DMS53 treated with DMSO at 0.1 percent for 48 hours (cell line): ENCODE data around the gene RCC2.
A peak's percentile ranks its signal among the peaks of the same experiment; 100 is the strongest.
"Not testable (repeated sequence)": the region's sequence is repeated elsewhere in the genome, so short reads cannot be mapped to it uniquely, and the experiment has no call there.

Experiments
- DNase-seq: peaks from one replicate; lab custom pipeline; 2025; ENCODE audit not compliant: unreplicated experiment; lab: John Stamatoyannopoulos, UW

Gene RCC2

GRCh38 chr1:17439250-17440073, at the start of gene RCC2:
Gene RCC2, minus strand, starts transcription at chr1:17439677. Its CDS starts 1,163 bp downstream, at chr1:17438514.
- peak; percentile 80 for DNase-seq

GRCh38 chr1:17486242-17486641, 46.8 kb upstream of the RCC2 start:
- no peak for DNase-seq

- no peak for DNase-seq
Measured at GRCh38 chr1:17485281-17485680, 45.8 kb upstream of the RCC2 start.

GRCh38 chr1:17481981-17482380, 42.5 kb upstream of the RCC2 start:
- DNase-seq = not testable (repeated sequence)

- no peak for DNase-seq
Measured at GRCh38 chr1:17480846-17481245, 41.4 kb upstream of the RCC2 start.

- no peak for DNase-seq
Measured at GRCh38 chr1:17475752-17476151, 36.3 kb upstream of the RCC2 start.

- not testable (repeated sequence) for DNase-seq
Measured at GRCh38 chr1:17474836-17475555, 35.5 kb upstream of the RCC2 start.

- DNase-seq = no peak
Measured at GRCh38 chr1:17472814-17473213, 33.3 kb upstream of the RCC2 start.

GRCh38 chr1:17471393-17471792, 31.9 kb upstream of the RCC2 start:
- DNase-seq = no peak

- no peak for DNase-seq
Measured at GRCh38 chr1:17470021-17470799, 30.7 kb upstream of the RCC2 start.

GRCh38 chr1:17468357-17469265, 29.1 kb upstream of the RCC2 start:
- DNase-seq = not testable (repeated sequence)

- DNase-seq = no peak
Measured at GRCh38 chr1:17466359-17466758, 26.9 kb upstream of the RCC2 start.

- no peak for DNase-seq
Measured at GRCh38 chr1:17465228-17465627, 25.8 kb upstream of the RCC2 start.

- no peak for DNase-seq
Measured at GRCh38 chr1:17463991-17464390, 24.5 kb upstream of the RCC2 start.

- no peak for DNase-seq
Measured at GRCh38 chr1:17462669-17463068, 23.2 kb upstream of the RCC2 start.

- no peak for DNase-seq
Measured at GRCh38 chr1:17460219-17460618, 20.7 kb upstream of the RCC2 start.

GRCh38 chr1:17458794-17459193, 19.3 kb upstream of the RCC2 start:
- DNase-seq = no peak

- DNase-seq = no peak
Measured at GRCh38 chr1:17452686-17453085, 13.2 kb upstream of the RCC2 start.

GRCh38 chr1:17452203-17452602, 12.7 kb upstream of the RCC2 start:
- not testable (repeated sequence) for DNase-seq

- no peak for DNase-seq
Measured at GRCh38 chr1:17451731-17452130, 12.3 kb upstream of the RCC2 start.
